Measurements from ENCODE around the gene PHGDH.

- TF ChIP-seq CTCF (IDR thresholded peaks at IDR 0.05; ENCODE audit: extremely low read depth in 1 of 2, insufficient read depth in 1 of 2, low read depth in 1 of 2, low read length in 2 of 2) (no peak), POLR2A (IDR thresholded peaks at IDR 0.05; ENCODE audit: low read depth, low read length) (no peak), GATA2 (IDR thresholded peaks at IDR 0.05; ENCODE audit: insufficient read depth, insufficient read length, low read depth, low read length) (no peak), MYC (IDR thresholded peaks at IDR 0.05; ENCODE audit: low read depth, low read length) (no peak), POLR2AphosphoS5 (IDR thresholded peaks at IDR 0.05; ENCODE audit: insufficient read depth, low read depth, low read length) (no peak), JUN (IDR thresholded peaks at IDR 0.05; ENCODE audit: borderline replicate concordance, insufficient read depth, insufficient read length, low read depth) (no peak)
- TF ChIP-seq, protein P1, sequence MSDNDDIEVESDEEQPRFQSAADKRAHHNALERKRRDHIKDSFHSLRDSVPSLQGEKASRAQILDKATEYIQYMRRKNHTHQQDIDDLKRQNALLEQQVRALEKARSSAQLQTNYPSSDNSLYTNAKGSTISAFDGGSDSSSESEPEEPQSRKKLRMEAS (IDR thresholded peaks at IDR 0.05; ENCODE audit: insufficient read depth, insufficient read length): no peak
Observed at GRCh38 chr1:119683893-119684292, 27.8 kb upstream of the PHGDH start.
